RWPE2 (cell line): ENCODE measurements around the gene FASTKD2.
A peak's percentile ranks its signal among the peaks of the same experiment; 100 is the strongest.

Source experiments
- ATAC-seq: fragments of 200-7000 bp; cut with Tn5 transposase; 3 replicates; pipeline ENCODE4 v1.9.1; 2021; ENCODE audit warnings: low read depth
- DNase-seq: peaks from one replicate; pipeline ENCODE4 v3.0.0-alpha.2; 2020; ENCODE audit warnings: low spot score
- H3K27ac ChIP-seq: fragments of 450-650 bp; 2 replicates; pipeline ENCODE4 v1.5.1; 2017; ENCODE audit warnings: mild to moderate bottlenecking; ENCODE audit not compliant: poor library complexity, severe bottlenecking
- H3K27me3 ChIP-seq: fragments of 250-450 bp; sonication (Bioruptor Pico); 2 replicates; pipeline ENCODE4 v1.5.1; 2021; ENCODE audit warnings: mild to moderate bottlenecking, moderate library complexity; ENCODE audit not compliant: insufficient read depth, poor library complexity, severe bottlenecking
- H3K36me3 ChIP-seq: fragments of 250-450 bp; sonication (Bioruptor Pico); 2 replicates; pipeline ENCODE4 v1.5.1; 2020; ENCODE audit warnings: low read depth, mild to moderate bottlenecking, moderate library complexity
- H3K4me1 ChIP-seq: fragments of 250-450 bp; sonication (Bioruptor Pico); 2 replicates; pipeline ENCODE4 v1.5.1; 2021; ENCODE audit warnings: mild to moderate bottlenecking, moderate library complexity; ENCODE audit not compliant: insufficient read depth, poor library complexity, severe bottlenecking
- H3K4me3 ChIP-seq: fragments of 250-450 bp; sonication (Bioruptor Pico); 2 replicates; pipeline ENCODE4 v1.5.1; 2021; ENCODE audit warnings: mild to moderate bottlenecking, moderate library complexity; ENCODE audit not compliant: severe bottlenecking
- H3K9me3 ChIP-seq: fragments of 250-450 bp; sonication (Bioruptor Pico); 2 replicates; pipeline ENCODE4 v1.5.1; 2021; ENCODE audit warnings: mild to moderate bottlenecking, moderate library complexity; ENCODE audit not compliant: severe bottlenecking
- CTCF ChIP-seq: fragments of 450-650 bp; IDR thresholded peaks from one replicate; pipeline ENCODE4 v1.5.1; 2017; ENCODE audit warnings: mild to moderate bottlenecking, moderate library complexity; ENCODE audit not compliant: poor library complexity, severe bottlenecking

FASTKD2 gene

DNA sequence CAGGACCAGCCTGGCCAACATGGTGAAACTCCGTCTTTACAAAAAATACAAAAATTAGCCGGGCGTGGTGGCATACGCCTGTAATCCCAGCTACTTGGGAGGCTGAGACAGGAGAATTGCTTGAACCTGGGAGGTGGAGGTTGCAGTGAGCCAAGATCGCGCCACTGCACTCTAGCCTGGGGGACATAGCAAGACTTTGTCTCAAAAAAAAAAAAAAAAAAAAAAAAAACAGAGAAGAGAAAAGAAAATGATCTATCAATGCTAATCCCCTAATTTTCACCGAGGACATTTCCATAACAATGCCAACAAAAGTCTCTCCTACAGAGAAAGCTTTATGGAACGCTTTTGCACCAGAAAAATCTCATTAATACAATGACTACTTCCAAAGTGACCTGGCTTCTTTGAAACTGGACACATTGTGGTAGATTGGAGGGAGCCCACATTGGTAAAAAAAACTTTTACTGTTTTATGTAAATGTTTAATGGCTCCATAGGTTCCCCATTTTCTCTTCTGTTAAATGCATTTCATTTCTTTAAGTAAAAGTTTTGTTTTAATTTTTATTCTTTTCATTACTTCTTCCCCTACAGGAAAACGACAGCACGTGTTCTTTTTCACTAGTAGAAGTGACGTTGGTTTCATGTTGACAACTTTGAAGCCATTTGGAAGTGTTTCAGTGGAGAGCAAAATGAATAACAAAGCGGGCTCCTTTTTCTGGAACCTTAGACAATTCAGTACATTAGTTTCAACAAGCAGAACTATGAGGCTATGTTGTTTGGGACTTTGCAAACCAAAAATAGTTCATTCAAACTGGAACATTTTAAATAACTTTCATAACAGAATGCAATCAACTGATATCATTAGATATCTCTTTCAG is 888 bp downstream of the FASTKD2 start:
- Histone ChIP-seq H3K27ac (peak overlapping the region; percentile 71), H3K27me3 (no peaks in the 10 kb centered on the region), H3K36me3 (peaks cover 48% of the 10 kb centered on the region), H3K9me3 (no peaks in the 10 kb centered on the region), H3K4me1 (peaks cover 5% of the 10 kb centered on the region), H3K4me3 (peak overlapping the region; percentile 71)
- no peak for ATAC-seq
- TF ChIP-seq CTCF = no peak
- DNase-seq = no peak

DNA sequence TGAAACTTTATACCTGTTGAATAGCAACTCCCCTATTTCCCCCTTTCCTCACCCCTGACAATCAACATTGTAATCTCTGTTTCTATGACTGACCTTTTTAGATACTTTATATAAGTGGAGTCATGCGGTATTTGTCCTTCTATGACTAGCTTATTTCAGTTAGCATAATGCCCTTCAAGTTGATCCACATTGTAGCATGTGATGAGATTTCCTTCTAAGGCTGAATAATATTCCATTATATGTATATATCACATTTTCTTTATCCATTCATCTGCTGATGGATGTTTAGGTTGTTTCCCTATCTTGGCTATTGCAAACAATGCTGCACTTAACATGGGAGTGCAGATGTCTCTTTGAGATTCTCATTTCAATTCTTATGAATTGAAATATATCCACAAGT is 9.5 kb downstream of the FASTKD2 start:
- TF ChIP-seq CTCF = no peak
- peaks cover 97% of the 10 kb centered on the region for H3K36me3 ChIP-seq
- H3K4me3 ChIP-seq = no peak overlapping the region
- DNase-seq = no peak
- no peaks in the 10 kb centered on the region for H3K4me1 ChIP-seq
- no peak overlapping the region for H3K27ac ChIP-seq
- peaks cover 4% of the 10 kb centered on the region for H3K9me3 ChIP-seq
- no peak for ATAC-seq
- H3K27me3 ChIP-seq = no peaks in the 10 kb centered on the region

DNA sequence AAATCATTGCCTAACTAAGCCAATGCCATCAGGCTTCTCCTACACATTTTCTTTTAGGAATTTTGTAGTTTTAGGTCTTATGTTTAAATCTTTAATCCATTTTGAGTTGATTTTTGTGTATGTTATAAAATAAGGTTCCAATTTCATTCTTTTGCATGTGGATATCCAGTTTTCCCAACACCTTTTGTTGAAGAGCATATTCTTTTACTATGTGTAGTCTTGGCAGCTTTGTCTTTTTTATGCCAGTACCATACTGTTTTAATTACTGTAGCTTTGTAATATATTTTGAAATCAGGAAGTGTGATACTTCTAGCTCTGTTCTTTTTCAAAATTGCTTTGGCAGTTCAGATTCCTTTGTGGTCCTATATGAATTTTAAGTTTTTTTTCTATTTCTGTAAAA is 11.0 kb downstream of the FASTKD2 start:
- Histone ChIP-seq H3K27me3 (no peaks in the 10 kb centered on the region), H3K9me3 (peaks cover 4% of the 10 kb centered on the region), H3K27ac (no peak overlapping the region), H3K36me3 (peaks cover 94% of the 10 kb centered on the region), H3K4me1 (no peaks in the 10 kb centered on the region), H3K4me3 (no peak overlapping the region)
- ATAC-seq = no peak
- no peak for DNase-seq
- TF ChIP-seq CTCF = no peak

DNA sequence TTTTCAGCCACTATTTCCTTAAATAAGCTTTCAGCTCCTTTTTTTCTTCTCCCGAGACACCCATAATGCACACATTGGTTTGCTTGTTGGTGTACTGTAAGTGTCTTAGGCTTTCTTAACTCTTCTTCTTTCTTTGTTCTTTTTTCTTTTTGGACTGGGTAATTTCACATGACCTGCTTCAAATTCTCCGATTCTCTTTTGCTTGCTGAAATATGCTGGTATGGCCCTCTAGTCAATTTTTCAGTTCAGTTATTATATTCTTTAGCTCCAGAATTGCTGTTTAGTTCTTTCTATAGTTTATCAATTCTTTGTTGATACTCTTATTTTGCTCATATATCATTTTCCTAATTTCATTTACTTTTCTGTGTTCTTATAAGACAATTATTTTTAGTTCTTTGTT is 15.3 kb downstream of the FASTKD2 start:
- Histone ChIP-seq H3K4me1 (no peaks in the 10 kb centered on the region), H3K27me3 (no peaks in the 10 kb centered on the region), H3K9me3 (peaks cover 4% of the 10 kb centered on the region), H3K27ac (no peak overlapping the region), H3K36me3 (peaks cover 88% of the 10 kb centered on the region), H3K4me3 (no peak overlapping the region)
- no peak for DNase-seq
- ATAC-seq = no peak
- TF ChIP-seq CTCF = no peak

GRCh38 chr2:206783718-206784117 is 18.3 kb downstream of the FASTKD2 start:
- DNase-seq (no peak), ATAC-seq (peak; percentile 56; the same call in 1 of the 3 replicates)
- Histone ChIP-seq H3K36me3 (peaks cover 90% of the 10 kb centered on the region), H3K27me3 (no peaks in the 10 kb centered on the region), H3K27ac (no peak overlapping the region), H3K4me3 (no peak overlapping the region), H3K9me3 (no peaks in the 10 kb centered on the region), H3K4me1 (no peaks in the 10 kb centered on the region)
- peak; percentile 46 for TF ChIP-seq CTCF
